Measurements from ENCODE around the gene LAMC1. TPM values are rescaled to one million over a fixed set of nuclear protein-coding genes. Genes with fewer than 3 reads are reported as not detected.

Gene LAMC1
- polyA plus RNA-seq (ENCODE audit: insufficient read length): 293 TPM

DNA sequence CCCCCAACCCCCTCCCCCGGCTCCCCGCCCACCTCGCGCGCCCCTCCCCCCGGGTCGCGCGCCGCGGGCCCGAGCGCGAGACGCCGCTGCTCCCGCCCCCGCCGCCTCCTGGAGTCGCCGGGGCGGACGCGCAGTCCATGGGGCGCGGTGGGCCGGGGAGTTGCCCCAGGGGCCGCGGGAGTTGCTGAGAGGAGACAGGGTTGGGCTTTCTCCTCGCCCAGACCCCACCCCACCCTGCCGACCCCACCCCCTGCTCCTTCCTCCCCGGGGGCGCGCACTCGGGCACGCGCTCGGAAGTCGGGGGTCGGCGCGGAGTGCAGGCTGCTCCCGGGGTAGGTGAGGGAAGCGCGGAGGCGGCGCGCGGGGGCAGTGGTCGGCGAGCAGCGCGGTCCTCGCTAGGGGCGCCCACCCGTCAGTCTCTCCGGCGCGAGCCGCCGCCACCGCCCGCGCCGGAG is at the start of gene LAMC1:
Gene LAMC1, plus strand, starts transcription at position 275 of the 455 bp plus-strand sequence. CDS start 297 bp downstream, outside the sequence.
- peak; percentile 90 for DNase-seq

DNA sequence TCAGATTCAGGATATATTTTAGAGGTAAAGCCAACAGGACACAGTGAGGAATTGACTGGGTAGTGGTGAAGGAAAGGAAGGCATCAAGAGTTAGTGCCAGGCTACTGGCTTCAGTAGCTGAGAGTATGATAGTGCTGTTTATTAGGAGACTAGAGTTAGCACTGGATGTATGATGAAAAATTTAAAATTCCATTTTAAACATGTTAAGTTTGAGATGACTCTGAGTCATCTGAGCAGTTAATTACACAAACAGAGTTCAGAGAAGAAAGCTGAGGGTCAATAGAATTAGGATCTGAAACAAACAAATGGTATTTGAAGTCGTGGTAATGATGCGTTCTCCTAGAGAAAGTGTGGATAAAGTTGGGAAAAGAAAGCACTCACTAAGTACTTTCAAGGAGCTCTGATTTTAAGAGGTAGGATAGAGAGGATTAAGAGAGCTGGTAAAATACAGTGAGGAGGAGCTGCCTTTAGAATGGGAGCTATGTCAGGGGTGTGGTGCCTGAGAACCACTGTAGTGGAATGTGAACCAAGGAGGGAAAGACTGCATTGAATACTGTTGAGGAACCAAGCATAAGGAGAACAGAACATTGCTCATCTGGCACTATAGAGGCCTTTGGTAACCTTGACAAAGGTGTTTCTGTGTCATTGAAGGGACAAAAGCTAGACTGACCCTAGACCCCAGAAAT is 48.6 kb upstream of the LAMC1 start:
- DNase-seq: no peak

DNA sequence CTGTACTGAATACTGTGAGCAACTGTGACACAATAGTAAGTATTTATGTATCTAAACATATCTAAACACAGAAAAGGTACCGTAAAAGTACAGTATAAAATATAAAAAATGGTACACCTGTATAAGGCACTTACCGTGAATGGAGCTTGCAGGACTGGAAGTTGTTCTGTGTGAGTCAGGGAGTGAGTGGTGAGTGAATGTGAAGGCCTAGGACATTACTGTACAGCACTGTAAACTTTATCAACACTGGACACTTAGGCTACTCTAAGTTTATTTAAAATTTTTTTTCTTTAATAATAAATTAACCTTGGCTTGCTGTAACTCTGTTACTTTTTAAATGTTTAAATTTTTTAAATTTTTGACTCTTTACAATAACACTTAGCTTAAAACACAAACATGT is 45.7 kb upstream of the LAMC1 start:
- no peak for DNase-seq

DNA sequence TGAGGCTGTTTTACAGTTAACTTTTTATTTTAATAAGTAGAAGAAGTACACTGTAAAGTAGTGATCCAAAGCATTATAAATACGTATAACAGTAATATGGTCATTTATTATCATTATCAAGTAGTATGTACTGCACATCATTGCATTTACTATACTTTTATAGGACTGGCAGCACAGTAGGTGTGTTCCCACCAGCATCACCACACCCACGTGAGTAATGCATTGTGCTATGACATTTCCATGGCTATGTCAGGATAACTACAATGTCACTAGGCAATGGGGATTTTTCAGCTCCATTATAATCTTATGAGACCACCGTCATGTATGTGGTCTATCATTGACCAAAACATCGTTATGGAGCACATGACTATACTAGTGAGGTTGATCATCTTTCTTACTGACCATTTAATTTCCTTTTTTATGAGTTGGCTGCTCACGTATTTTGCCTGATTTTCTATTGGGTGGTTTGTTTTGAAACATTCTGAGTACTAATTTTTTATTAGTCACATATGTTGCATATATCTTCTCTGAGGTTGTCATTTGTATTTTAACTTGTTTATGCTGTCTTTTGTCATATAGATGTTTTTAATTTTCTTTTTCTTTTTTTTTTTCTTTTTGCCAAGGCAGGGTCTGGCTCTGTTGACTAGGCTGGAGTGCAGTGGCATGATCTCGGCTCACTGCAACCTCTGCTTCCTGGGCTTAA is 44.9 kb upstream of the LAMC1 start:
- no peak for DNase-seq

DNA sequence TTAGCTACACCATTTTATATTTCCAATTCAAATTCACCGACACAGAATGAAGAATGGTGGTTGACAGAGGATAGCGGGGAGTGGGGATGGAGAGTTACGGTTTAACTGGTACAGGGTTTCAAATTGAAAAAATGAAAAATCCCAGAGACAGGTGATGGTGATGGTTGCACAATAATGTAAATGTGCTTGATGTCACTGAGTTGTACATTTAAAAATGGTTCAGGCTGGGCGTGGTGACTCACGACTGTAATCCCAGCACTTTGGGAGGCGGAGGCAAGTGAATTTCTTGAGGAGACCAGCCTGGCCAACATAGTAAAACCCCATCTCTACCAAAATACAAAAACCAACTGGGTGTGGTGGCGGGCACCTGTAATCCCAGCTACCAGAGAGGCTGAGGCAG is 39.1 kb upstream of the LAMC1 start:
- no peak for DNase-seq

DNA sequence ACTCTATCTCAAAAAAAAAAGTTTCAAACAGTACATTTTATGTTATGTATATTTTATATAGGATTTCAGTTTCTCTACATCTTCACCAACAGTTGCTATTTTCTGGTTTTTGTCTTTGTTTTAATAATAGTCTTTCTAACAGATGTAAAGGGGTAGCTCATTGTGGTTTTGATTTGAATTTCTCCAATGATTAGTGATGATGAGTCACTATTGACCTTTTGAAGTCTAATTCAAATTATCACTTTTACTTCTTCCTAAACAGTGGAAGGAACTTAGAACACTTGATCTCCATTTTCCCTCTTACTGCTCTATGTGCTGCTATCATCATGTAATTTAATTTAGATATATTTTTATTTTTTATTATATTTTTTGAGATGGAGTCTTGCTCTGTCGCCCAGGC is 38.6 kb upstream of the LAMC1 start:
- no peak for DNase-seq

DNA sequence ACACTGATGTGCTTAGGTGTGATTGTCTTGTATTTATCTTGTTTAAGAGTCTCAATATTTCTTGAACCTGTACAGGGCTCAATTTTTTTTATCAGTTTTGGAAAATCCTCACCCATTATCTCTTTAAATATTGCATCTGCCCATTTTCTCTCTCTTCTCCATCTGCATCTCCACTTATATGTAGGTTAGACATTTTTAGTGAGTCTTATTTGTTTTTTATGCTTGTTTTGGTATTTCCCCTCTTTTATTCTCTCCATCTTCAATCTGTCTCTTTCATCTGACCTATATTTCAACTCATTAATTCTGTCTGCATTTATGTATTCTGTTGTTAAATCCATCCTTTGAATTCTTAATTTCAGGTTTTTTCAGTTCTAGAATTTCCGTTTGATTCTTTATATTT is 37.3 kb upstream of the LAMC1 start:
- no peak for DNase-seq

DNA sequence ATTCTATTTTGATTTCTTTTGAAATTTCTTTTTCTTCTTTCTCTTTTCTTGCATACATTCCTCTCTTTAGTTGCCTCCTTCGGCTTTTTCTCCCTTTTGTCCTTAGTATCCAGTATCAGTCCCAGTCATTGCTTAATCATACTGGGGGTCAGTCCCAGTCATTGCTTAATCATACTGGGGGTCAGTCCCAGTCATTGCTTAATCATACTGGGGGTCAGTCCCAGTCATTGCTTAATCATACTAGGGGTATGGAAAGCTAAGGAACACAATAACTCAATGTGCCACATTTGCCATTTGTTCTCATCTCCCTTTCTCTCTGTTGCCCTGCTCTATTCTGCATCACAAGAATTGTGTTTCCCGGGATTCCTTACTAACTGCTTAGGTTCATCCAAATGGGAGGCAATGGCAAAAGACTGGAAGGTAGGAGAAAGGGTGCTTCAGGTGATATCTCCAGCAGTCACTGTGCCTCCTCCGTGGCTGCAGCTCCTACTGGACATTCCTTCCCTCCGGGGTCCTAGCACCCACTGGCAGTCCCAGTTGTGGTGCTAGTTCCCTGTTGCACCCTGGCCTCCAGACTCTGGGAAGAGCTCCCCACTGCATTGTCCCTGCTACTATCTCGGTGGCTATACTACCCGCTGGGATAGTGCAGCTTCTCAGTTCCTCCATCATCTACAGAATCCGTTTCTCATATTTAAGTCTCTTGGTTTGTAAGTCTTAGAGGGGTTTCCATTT is 32.6 kb upstream of the LAMC1 start:
- no peak for DNase-seq

DNA sequence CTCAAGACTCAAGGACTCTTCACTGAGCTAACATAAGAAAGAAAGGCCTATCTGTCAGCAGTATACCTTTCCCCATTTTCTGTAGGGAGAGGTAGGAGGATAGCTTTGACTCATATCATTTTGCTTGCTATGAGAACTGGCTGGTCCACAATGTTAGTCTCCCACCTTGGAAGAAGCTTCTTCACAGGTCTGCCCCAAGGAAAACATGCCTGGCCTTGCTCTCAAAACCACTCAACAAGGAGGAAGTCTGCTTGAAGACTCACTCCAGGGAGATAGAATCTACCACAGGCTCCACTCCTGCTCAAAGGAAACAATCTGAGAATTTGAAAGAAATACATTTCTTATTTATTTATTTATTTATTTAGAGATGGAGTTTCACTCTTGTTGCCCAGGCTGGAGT is 29.5 kb upstream of the LAMC1 start:
- no peak for DNase-seq

DNA sequence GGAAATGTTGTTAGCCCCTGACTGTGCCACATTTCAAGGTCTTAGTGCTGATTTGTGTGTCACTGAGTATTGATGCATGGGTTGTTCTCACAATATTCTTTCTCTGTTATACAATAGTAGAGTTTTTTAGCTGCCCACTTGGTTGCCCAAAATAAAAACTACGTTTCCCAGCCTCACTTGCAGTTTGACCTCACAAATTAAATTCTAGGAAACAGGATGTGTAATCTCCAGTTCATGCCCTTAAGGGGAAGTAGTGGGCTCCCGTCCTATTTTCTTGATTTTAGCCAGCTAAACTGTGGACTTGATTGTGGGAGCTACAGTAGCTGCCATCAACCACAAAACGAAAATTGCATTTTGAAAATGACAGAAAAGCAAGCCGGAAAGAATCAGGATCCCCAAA is 27.3 kb upstream of the LAMC1 start:
- no peak for DNase-seq

DNA sequence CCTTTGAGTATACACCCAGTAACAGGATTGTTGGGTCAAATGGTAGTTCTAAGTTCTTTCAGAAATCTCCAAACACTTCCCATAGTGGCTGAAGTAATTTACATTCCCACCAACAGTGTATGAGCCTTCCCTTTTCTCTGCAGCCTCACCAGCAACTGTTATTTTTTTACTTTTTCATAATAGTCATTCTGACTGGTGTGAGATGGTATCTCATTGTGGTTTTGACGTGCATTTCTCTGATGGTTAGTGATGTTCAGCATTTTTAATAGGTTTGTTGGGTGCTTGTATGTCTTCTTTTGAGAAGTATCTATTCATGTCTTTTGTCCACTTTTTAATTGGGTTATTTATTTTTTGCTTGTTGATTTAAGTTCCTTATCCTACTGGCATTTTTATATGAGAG is 26.4 kb upstream of the LAMC1 start:
- no peak for DNase-seq

DNA sequence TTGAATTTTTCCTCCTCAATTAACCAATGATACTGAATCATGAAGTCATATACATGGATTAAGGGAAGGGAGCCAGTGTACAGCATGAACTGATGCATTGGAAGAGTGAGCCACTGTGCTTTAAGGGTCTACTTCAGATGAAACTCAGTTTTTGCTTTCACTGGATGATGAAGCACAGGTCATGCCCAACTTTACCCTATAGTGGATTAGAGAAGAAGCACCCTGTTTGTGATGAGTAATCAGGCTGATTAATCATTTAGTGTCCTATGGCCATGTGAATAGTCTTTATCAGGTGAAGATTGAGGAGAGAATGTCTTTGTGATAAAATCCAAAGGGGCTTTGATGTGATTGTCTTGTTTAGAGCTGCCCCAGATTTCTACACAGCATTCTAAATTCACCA is 24.7 kb upstream of the LAMC1 start:
- no peak for DNase-seq

DNA sequence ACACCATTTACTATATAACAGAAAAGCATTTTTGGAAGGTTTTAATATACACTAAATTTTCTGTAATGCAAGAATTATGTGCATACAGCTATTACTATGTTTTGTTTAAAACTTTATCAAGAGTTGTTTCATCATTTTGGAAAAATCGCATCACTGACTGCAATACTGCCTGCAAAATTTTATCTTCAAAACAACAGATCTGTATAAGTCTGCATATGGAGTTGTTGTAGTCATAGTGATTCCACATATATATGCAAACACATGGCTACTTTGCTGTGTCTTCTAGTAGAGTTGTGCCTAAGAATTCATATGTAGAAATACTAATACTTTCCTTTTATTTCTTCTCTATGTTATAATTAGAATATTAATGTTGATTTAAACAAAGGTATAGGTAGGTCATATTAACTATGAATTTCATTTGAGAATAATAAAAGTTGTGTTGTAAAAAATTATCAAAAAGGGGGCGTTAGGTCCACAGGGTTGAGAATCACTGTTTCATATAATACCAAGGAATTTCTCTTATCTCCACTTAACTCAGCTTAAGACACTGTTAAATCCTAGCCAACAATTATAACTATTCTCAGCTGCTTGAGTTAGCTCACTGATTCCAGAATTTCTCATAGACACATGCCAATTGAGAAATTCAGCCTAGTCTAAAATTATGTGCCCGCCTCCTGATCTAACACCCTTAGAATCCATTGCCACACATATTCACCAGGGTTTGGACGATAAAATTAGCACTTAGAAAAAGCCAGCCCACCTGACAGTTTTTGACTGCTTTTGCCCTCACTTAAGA is 22.9 kb upstream of the LAMC1 start:
- DNase-seq: no peak

DNA sequence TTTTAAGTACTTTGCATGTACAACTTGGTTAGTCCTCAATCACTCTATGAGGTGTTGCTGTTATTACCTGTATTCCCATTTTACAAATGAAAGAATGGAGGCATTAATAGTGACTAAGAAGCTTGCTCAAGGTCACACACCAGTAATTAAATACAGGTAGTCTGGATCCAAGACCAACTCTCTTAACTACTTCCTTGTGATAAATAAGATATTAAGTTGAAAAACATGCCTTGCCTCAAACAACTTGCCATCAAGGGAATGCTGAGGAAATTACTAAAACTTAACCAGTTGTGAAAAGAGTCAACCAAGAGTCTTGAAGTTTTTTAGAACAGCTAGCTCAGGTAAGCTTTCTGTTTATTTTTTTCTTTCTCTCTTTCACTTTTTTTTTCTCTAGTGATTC is 21.0 kb upstream of the LAMC1 start:
- DNase-seq: no peak

DNA sequence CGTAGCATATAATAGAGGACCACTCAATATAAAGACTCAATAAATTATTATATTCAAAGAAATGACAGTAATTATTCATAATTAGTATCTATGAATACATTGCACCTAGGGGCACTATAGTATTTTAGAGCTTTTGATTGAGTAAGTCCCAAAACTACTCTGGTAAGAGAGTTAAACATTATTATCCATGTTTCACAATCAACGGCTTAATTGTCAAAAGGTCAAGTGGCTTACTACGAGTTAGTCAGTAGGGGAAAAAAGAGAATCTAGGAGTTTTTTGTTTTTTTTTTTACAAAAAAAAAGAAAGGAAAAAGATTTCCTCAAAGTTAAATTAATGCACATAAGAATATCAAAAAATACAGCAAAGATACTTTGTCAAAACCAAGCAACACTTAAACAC is 20.4 kb upstream of the LAMC1 start:
- DNase-seq: no peak

DNA sequence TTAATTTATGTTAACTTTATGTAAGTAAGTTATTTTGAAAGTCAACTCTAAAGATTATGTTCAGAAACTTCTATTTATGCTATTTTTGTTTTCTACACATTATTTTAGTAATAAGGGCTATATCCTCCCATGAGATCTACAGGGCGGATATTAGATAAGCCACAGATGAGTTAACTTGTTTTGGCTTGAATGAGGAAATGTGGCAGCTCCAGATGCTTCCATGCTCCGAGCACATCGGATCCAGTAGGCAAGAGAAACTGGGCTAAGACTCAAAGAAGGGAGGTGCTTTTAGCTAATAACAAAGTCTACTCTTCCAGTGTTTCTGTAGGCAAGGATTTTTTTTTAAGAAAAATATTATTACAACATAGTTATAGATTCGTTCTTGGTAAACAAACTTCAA is 20.0 kb upstream of the LAMC1 start:
- peak; percentile 31 for DNase-seq

DNA sequence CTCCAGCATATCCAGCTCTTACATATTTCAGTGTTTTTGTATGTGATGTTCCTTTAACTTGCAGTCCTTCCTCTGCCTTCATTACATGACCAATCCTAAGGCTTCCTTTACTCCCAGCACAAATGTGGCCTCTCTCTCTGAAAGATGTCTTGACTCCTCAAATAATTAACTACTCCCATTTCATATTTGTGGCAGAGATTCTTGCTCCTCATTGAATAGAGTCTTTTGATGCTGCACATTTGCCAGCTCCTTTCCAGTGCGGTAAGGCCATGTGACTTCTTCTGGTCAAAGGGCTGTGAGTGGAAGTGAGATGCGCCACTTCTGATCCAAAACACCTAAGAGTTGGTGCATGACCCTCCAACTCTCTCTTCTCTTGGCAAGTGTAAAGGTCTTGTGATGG is 19.1 kb upstream of the LAMC1 start:
- DNase-seq: no peak

DNA sequence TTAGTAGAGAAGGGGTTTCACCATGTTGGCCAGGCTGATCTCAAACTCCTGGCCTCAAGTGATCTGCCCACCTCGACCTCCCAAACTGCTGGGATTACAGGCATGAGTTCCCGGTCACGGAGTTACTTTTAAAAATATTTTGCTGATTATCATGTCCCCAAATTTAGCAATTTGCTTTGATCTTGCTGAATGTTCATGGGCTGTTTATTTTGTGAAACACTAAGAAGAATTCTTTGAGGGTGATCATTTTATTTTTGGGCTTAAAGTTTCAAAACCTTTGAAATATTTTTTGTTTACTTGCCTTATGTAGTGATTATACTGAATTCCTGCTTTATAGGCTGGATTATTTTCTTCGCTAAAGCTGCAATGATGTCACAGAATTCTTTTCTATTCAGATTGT is 11.4 kb upstream of the LAMC1 start:
- DNase-seq: no peak

DNA sequence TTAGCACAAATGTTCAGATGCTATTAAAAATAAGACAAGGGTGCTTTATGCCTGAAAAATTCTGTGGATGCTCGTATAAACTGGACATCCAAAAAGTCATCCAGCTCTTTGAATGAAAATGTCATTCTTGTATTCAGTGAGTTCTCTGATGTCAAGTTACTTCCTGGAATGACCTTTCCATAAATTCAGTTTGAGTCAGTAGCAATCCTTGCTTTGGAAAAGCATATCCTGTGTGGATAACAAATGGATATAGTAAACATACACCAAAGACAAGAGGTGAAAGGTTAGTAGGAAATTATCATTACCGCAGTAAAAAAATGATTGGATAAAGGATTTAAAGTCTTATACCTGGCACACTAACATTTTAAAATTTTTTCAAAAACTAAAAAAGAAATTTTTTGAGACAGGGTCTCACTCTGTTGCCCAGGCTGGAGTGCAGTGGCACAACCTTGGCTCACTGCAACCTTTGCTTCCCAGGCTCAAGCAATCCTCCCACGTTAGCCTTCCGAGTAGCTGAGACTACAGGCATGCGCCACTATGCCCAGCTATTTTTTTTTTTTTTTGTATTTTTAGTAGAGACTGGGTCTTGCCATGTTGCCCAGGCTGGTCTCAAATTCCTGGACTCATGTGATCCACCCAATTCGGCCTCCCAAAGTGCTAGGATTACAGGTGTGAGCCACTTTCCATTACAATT is 10.8 kb upstream of the LAMC1 start:
- DNase-seq: no peak

DNA sequence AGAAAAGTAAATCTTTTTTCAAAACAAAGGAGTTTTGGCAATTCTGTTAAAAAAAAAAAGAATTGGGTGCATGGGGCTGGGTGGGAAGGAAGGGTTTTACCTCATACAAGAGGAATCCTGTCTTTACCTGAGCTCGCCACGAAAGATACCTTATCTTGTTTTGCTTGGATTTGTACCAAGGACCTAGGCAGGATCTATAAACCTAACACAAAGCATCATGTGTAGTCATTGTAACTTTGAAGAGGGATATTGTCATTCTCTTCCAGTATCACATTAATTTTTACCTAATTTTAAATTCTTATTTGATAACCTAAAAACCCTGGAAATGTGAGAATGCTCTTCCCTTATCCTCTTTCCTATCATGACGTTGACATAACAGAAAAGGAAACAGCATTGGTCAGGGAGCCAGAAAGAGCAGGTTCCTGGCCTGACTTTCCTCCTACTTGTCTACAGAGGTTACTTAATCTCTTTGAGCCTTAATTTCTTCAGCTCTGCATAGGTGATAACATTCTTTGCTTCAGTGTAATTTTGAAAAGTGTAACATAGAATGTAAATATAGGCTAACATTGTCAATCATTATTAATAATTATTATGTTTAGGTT is 4.0 kb upstream of the LAMC1 start:
- DNase-seq: no peak

DNA sequence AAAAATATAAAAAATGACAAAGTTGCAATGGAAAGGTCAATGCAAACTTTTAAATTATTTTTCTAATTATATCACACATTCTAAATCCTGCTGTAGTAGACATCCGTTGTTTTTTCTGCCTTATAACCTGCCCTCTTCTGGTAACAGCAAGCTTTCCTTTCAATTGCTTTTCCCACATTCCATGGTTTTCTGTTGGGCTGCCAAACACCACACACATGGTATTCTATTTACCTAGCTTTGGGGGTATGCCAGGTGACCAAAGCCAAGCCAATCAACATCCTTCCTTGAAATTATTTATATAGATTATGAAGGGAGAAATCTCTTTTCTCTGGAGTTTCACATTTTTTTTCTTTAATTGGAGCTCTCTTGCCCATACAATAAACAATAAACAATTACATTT is 3.4 kb upstream of the LAMC1 start:
- peak; percentile 42 for DNase-seq
